Neural cell (in vitro differentiated cells): ENCODE measurements around the gene GABPA. TPM values are rescaled to one million over a fixed set of nuclear protein-coding genes. Genes with fewer than 3 reads are reported as not detected.
"Not testable (repeated sequence)": the region's sequence is repeated elsewhere in the genome, so short reads cannot be mapped to it uniquely, and the experiment has no call there.

Experiments
- H2AFZ ChIP-seq: fragments of 200-600, 300-800 bp; sonication (generic), shearing (Covaris generic); 2 replicates; pipeline ENCODE4 v1.6.0; 2014; ENCODE audit warnings: low read depth, mild to moderate bottlenecking, antibody characterized with exemption, low read length, moderate library complexity
- H3F3A ChIP-seq: fragments of 200-600 bp; shearing (Covaris generic); 2 replicates; pipeline ENCODE4 v1.6.1; 2016; ENCODE audit warnings: mild to moderate bottlenecking, moderate library complexity, mixed read lengths, antibody characterized with exemption, low read length; ENCODE audit not compliant: insufficient read depth, poor library complexity, severe bottlenecking
- H3K27ac ChIP-seq: fragments of 200-600, 300-800 bp; sonication (generic), shearing (Covaris generic); 2 replicates; pipeline ENCODE4 v1.5.1; 2014; ENCODE audit warnings: mild to moderate bottlenecking, low read length, moderate library complexity
- H3K27me3 ChIP-seq: fragments of 300-800, 200-600 bp; sonication (generic), shearing (Covaris generic); 2 replicates; pipeline ENCODE4 v1.6.0; 2014; ENCODE audit warnings: mild to moderate bottlenecking, low read depth, low read length, moderate library complexity; ENCODE audit not compliant: insufficient read depth
- H3K36me3 ChIP-seq: fragments of 300-800, 200-600 bp; sonication (generic), shearing (Covaris generic); 2 replicates; pipeline ENCODE4 v1.5.1; 2014; ENCODE audit warnings: mild to moderate bottlenecking, antibody characterized with exemption, low read length, moderate library complexity; ENCODE audit not compliant: insufficient read depth
- H3K4me2 ChIP-seq: fragments of 300-800, 200-600 bp; sonication (generic), shearing (Covaris generic); 2 replicates; pipeline ENCODE4 v1.6.0; 2014; ENCODE audit warnings: mild to moderate bottlenecking, low read length
- H3K4me3 ChIP-seq: fragments of 300-800, 200-600 bp; sonication (generic), shearing (Covaris generic); 2 replicates; pipeline ENCODE4 v1.5.1; 2014; ENCODE audit warnings: mild to moderate bottlenecking, low read length, moderate library complexity
- H3K79me2 ChIP-seq: fragments of 200-600 bp; shearing (Covaris generic); replicated peaks from 2 replicates; pipeline ENCODE4 v1.6.0; 2014; ENCODE audit warnings: mild to moderate bottlenecking, low read length, moderate library complexity; ENCODE audit not compliant: insufficient read depth
- H3K9ac ChIP-seq: fragments of 300-800, 200-600 bp; sonication (generic), shearing (Covaris generic); 2 replicates; pipeline ENCODE4 v1.6.1; 2016; ENCODE audit warnings: mild to moderate bottlenecking, low read length, mixed read lengths
- H3K9me2 ChIP-seq: fragments of 200-600 bp; shearing (Covaris generic); 2 replicates; pipeline ENCODE4 v1.6.1; 2016; ENCODE audit warnings: mild to moderate bottlenecking, low read length, mixed read lengths; ENCODE audit not compliant: insufficient read depth
- H3K9me3 ChIP-seq: fragments of 200-600, 300-800 bp; sonication (generic), shearing (Covaris generic); 2 replicates; pipeline ENCODE4 v1.6.1; 2016; ENCODE audit warnings: mild to moderate bottlenecking, mixed run types, low read length, moderate library complexity, mixed read lengths
- H4K20me1 ChIP-seq: fragments of 200-600 bp; shearing (Covaris generic); 2 replicates; pipeline ENCODE4 v1.6.1; 2016; ENCODE audit warnings: mild to moderate bottlenecking, mixed run types; ENCODE audit not compliant: insufficient read depth
- CTCF ChIP-seq: fragments of 450-650 bp; IDR thresholded peaks from 2 replicates; pipeline ENCODE4 v1.5.1; 2014; ENCODE audit warnings: antibody characterized with exemption, mild to moderate bottlenecking, moderate library complexity; ENCODE audit not compliant: poor library complexity, severe bottlenecking
- EP300 ChIP-seq: fragments of 450-650 bp; conservative IDR thresholded peaks from 2 replicates; pipeline ENCODE4 v1.6.1; 2014; ENCODE audit warnings: antibody characterized with exemption, mild to moderate bottlenecking, moderate library complexity; ENCODE audit not compliant: poor library complexity, severe bottlenecking
- EZH2 ChIP-seq: fragments of 200-600, 300-800 bp; shearing (Covaris generic), sonication (generic); IDR thresholded peaks from 2 replicates; pipeline ENCODE4 v1.6.1; 2014; ENCODE audit warnings: antibody characterized with exemption, low read length, borderline replicate concordance, mild to moderate bottlenecking; ENCODE audit not compliant: insufficient read depth, poor library complexity, severe bottlenecking
- MXI1 ChIP-seq: fragments of 450-650 bp; conservative IDR thresholded peaks from 2 replicates; pipeline ENCODE4 v1.6.1; 2014; ENCODE audit warnings: antibody characterized with exemption, mild to moderate bottlenecking; ENCODE audit not compliant: poor library complexity, severe bottlenecking
- POLR2AphosphoS5 ChIP-seq: IDR thresholded peaks from 2 replicates; pipeline ENCODE4 v1.6.1; 2012
- RAD21 ChIP-seq: fragments of 450-650 bp; conservative IDR thresholded peaks from 2 replicates; pipeline ENCODE4 v1.6.1; 2014; ENCODE audit warnings: antibody characterized with exemption, mild to moderate bottlenecking, moderate library complexity
- REST ChIP-seq: IDR thresholded peaks from 2 replicates; pipeline ENCODE4 v1.6.1; 2012; ENCODE audit warnings: borderline replicate concordance
- SMC3 ChIP-seq: fragments of 450-650 bp; conservative IDR thresholded peaks from 2 replicates; pipeline ENCODE4 v1.6.1; 2014; ENCODE audit warnings: antibody characterized with exemption, mild to moderate bottlenecking, moderate library complexity; ENCODE audit not compliant: poor library complexity
- TAF1 ChIP-seq: IDR thresholded peaks from 2 replicates; pipeline ENCODE4 v1.6.1; 2012; ENCODE audit warnings: low read depth
- polyA plus RNA-seq: library from polyadenylated mRNA; depleted of rRNA; stranded (reverse); fragments of >200 nt; gene quantifications from 2 replicates; pipeline ENCODE4 v1.2.3, GENCODE V29; 2014

The GABPA gene
- polyA plus RNA-seq, 1 donor from 2014 or later = 45.4 TPM

- Histone ChIP-seq H3K9me3 (no peaks in the 10 kb centered on the region), H3K36me3 (no peaks in the 10 kb centered on the region), H3K4me3 (no peak overlapping the region), H3K9me2 (no peaks in the 10 kb centered on the region), H3K4me2 (no peak overlapping the region), H3K27me3 (no peaks in the 10 kb centered on the region), H3K79me2 (no peaks in the 10 kb centered on the region), H3K9ac (no peak overlapping the region), H3K27ac (no peak overlapping the region), H2AFZ (no peak overlapping the region), H3F3A (no peaks in the 10 kb centered on the region), H4K20me1 (no peaks in the 10 kb centered on the region)
- TF ChIP-seq RAD21 (no peak), EP300 (no peak), REST (no peak), SMC3 (no peak), CTCF (no peak), TAF1 (no peak), EZH2 (no peak), MXI1 (no peak), POLR2AphosphoS5 (no peak)
Observed at GRCh38 chr21:25691976-25692375, 42.8 kb upstream of the GABPA start.

- not testable (repeated sequence) for H3K9me2 ChIP-seq, H3F3A ChIP-seq, H3K79me2 ChIP-seq, H3K9ac ChIP-seq, H3K4me3 ChIP-seq, H3K27ac ChIP-seq, H3K9me3 ChIP-seq, H3K36me3 ChIP-seq, H4K20me1 ChIP-seq, H2AFZ ChIP-seq, H3K4me2 ChIP-seq, H3K27me3 ChIP-seq
Observed at GRCh38 chr21:25695461-25695860, 39.3 kb upstream of the GABPA start.

- Histone ChIP-seq H4K20me1 (no peaks in the 10 kb centered on the region), H3K9ac (no peak overlapping the region), H3K4me3 (no peak overlapping the region), H3K36me3 (no peaks in the 10 kb centered on the region), H3K27ac (no peak overlapping the region), H3K4me2 (no peak overlapping the region), H3K27me3 (no peaks in the 10 kb centered on the region), H2AFZ (no peak overlapping the region), H3K9me3 (no peaks in the 10 kb centered on the region), H3K9me2 (no peaks in the 10 kb centered on the region), H3F3A (no peaks in the 10 kb centered on the region), H3K79me2 (no peaks in the 10 kb centered on the region)
- TF ChIP-seq RAD21 = no peak
- TF ChIP-seq REST = no peak
- no peak for TF ChIP-seq TAF1
- TF ChIP-seq CTCF = no peak
- no peak for TF ChIP-seq EP300
- TF ChIP-seq SMC3 = no peak
- TF ChIP-seq POLR2AphosphoS5 = no peak
- TF ChIP-seq EZH2 = no peak
Observed at GRCh38 chr21:25700741-25701140, 34.0 kb upstream of the GABPA start.
